Body of pancreas (tissue), 4 donors: ENCODE data around the gene GRM4.

ENCODE experiments used
- CTCF ChIP-seq, 7 experiments: fragments of 450-650 bp in 4 of 7; fragments of 200-600 bp in 3 of 7; sonication (generic) in 3 of 7; IDR thresholded peaks; one replicate each; pipeline ENCODE4 v1.5.1; 2016 to 2019; ENCODE audit warnings: antibody characterized with exemption in 7 of 7
- POLR2A ChIP-seq, 3 donors: fragments of 450-650 bp; IDR thresholded peaks; one replicate each; pipeline ENCODE4 v1.6.1; 2016; ENCODE audit warnings: antibody characterized with exemption in 3 of 3, mild to moderate bottlenecking in 2 of 3

- TF ChIP-seq CTCF (IDR thresholded peaks at IDR 0.05) (no peak), POLR2A (IDR thresholded peaks at IDR 0.05) (no peak)
Observed at GRCh38 chr6:33992191-33992590, 153.7 kb downstream of the GRM4 start.
